GM21786 (cell line): ENCODE measurements around the gene PGLYRP2.

ENCODE experiments used
- ATAC-seq: cut with Tn5 transposase; IDR thresholded peaks from one replicate; pipeline ENCODE4 v1.9.1; 2021; ENCODE audit not compliant: unreplicated experiment

Gene PGLYRP2

GRCh38 chr19:15427991-15428471, 51.3 kb downstream of the PGLYRP2 start:
- no peak for ATAC-seq

DNA sequence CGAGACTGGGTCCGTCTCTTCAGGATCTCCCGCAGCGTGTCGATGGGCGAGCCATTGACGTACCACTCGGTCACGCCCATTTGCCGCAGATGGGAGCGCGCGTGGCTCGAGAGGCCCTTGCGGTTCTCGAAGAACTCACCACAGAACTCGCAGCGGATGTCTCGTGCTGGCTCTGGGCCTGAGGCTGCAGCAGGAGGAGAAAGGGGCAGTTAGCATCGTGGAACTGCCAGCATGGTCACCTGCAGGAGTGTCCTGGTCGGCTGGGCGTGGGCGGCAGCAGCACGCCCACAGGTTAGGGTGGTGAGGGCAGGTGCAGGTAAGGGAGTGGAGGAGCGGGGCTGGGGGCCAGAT, 52.0 kb downstream of the PGLYRP2 start:
- ATAC-seq: no peak

DNA sequence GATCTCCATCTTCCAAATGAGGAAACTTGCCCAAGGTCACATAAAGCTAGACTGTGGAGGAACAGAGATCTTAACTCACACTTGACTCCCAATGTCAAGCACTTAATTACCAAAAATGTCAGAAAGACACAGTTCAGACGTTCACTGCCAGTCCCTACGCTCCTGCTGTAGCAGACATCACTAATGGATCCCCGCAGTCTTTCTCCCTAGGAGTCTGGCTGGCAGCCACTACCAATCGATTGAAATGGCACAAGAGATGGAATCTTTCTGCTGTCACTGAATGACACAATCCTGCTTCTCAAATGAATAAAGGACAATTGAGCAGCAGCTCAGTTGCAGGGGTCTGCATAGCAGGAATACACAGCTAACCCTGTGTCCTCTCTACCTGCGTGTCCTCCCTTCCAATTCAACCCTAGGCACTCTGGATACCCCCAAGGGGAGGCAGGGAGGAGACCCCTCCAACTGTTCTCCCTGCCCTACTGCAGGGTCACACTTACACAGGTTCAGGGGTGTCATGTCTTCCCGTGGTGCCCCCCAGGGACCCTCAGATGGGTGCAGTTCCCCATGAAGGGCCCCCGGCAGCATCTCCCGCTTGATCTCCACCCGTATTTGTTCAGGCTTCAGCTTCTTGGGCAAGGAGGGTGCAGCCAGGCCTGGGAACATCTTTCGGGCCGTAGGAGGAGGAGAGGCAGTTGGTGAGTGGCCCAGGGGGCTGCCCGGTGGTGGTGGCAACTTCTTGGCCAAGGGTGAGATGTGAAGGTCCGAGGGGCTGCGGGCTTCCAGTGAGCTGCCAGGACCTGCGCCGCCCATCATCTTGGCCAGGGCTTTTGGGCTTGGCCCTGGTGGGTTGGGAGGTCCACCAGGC, 52.6 kb downstream of the PGLYRP2 start:
- no peak for ATAC-seq

- no peak for ATAC-seq
Observed at GRCh38 chr19:15425321-15425950, 53.9 kb downstream of the PGLYRP2 start.

DNA sequence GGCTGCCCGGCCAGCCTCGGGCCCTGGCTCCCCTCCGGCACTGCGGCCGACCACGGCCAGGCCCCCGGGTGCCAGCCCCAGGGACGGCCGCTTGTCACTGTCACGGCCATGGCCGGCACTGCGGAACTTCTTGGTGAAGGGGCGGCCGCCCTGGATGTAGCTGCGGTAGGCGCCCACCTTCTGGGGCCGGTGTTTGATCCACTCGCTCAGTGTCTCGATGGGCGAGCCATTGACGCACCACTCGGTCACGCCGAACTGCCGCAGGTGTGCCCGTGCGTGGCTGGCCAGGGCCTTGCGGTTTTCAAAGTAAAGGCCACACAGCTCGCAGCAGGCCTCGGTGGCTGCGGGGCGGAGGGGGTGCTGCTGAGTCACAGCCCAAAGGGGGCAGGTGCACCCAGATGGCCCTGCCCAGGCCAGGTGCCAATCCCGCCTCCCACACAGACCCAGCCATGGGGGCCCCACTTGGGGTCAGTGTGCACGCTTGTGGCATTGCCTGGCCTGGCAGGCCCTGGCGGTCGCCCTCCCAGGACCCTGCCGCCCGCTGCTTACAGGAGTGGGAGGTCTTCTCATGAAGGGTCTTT, 54.5 kb downstream of the PGLYRP2 start:
- ATAC-seq: no peak

GRCh38 chr19:15424121-15424520, 55.2 kb downstream of the PGLYRP2 start:
- no peak for ATAC-seq

DNA sequence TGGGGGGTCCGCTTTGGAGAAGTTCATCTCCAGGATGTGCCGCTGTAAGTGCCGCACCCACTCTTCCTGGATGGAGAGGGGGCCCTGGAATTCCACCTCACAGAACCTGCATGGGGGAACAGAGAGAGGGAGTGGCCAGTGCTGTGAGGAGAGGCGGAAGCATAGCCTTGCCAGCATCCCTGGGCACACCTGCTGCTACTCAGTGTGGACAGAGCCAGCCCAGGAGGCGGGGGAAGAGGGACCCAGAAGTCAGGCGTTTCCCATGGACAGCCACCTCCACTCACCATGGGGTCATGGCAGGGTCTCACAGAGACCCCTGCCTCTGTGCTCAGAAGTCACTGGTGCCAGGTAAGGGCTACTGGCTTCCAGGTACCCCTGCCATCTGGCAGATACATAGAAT, 56.2 kb downstream of the PGLYRP2 start:
- ATAC-seq: no peak

DNA sequence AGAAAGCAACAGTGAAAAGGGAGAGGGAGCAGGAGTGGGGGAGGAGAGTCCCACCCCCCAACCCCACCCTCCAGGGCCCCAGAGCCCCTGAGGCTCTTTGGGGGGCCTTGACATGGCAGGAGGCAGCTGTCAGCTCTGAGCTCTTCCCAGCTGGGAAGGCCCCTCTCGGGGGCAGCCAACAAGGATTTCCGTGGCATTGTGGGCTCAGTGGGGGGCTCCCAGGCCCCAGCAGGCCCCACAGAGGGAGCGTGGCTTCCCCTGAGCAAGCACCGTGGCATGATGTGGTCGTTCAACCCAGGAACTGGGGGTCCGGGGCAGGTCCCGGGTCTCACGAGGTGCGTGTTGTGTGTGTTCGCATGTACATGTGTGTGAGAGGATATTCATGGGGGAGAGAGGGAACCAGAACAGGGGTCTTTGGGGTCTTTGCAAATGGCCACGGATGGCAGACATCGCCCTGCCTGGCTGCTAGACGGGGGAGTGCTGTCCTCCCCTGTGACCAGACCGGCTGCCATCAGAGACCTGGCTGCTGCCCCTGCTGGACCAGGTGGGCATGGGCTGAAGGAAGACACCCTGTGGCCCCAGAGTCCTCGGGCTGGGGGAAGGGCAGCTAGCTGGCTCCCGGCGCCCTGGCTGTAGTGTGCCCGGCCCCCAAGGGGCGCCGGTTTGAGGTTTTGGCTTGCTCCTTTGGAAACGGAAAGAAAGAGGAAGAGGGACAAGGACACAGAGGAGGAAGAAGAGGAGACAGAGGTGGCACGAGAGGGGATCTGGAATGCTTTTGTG, 56.8 kb downstream of the PGLYRP2 start:
- ATAC-seq: no peak

DNA sequence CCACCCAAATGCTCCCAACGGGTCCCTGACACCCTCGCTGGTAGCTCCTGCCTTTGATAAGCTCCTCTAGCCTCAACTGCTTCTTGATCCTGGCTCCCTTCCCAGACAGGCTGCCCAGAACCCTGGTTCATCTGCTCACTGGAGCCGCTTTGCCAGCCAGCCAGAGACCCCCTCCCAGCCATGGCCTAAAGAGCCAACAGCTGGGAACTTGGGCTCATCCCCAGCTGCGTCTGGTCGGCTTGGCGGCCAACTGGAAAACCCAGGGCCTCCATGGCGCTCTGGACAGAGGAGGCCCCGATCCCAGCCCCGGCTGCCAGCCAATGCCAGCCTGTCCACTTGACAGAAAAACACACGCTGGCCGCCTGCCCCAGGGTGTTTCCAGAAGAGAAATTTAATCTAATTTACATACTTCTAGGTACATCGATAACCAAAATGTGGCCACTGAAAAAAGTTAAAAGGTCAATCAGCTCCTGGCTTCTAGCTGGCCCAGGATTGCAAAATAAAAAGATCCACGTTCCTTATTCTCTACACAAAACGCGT, 57.5 kb downstream of the PGLYRP2 start:
- no peak for ATAC-seq

- no peak for ATAC-seq
Observed at GRCh38 chr19:15421136-15421695, 58.1 kb downstream of the PGLYRP2 start.

GRCh38 chr19:15419413-15420025, 59.8 kb downstream of the PGLYRP2 start:
- no peak for ATAC-seq
